ENCODE results near the gene EXOC2.

DNA sequence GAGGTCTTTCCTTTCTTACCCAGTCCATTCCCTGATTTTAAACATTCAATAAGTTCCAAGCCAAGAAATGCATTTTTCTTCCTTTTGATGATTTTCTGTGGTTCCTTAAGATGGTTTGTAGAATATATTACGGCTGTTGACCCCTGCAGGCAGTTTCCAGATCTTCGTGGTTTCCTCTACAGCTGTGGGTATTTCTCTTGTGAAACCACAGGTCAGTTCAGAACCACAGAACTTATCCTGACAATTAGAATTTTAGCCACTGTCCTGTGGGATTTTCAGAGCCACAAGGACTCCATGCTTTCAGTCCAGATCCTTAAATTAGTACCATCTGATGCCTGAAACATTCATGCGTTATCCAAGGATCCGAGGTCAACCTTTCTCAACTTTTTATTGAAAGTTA is 29.7 kb upstream of the EXOC2 start:
- TF ChIP-seq FOS (IDR thresholded peaks at IDR 0.05; ENCODE audit: borderline replicate concordance, extremely low read depth, insufficient read length) (no peak), POLR2A (IDR thresholded peaks at IDR 0.05; ENCODE audit: low read depth, low read length) (no peak)
